Ecto neural progenitor cell (in vitro differentiated cells): ENCODE results near the gene TARS3.

ENCODE experiments used
- DNase-seq: peaks from one replicate; pipeline ENCODE4 v3.0.0-alpha.2; 2018; ENCODE audit warnings: low spot score

Gene TARS3

GRCh38 chr15:101604124-101604874 is 120.0 kb downstream of the TARS3 start:
- no peak for DNase-seq
